ENCODE measurements around the gene DCTN5. TPM values are rescaled to one million over a fixed set of nuclear protein-coding genes. Genes with fewer than 3 reads are reported as not detected.
"Not testable (repeated sequence)": the region's sequence is repeated elsewhere in the genome, so short reads cannot be mapped to it uniquely, and the experiment has no call there.

The DCTN5 gene
- total RNA-seq, 5 donors from 2014 or later (not counting 1 experiment from before 2014, with no cell fraction given), result 49.8 to 68.7 (median 59.9) TPM

DNA sequence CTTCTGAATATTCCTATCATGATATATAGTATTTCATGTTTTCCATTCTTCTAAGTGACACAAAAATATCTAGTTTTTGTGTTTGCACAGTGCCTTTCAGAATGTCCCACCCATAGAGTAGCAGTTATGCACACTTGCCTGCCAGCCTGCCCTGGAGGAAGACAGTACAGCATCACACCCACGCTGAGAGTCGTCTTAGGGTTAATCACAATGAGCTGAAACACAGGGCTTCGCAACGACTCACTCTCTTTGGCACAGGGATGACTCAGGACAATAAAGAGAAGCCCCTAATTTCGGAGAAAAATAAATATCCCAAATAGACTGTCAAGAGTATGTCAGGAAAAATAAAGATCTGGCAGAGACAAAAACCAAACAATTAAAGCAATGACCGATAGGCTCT lies 33.5 kb upstream of the DCTN5 start:
- POLR2A ChIA-PET, result no interaction called here
- no peak overlapping the region for H3K4me3 ChIP-seq (ENCODE audit: control insufficient read depth in 1 of 2, extremely low read depth in 1 of 2, low read length in 1 of 2)
- Mint-ChIP-seq H3K27ac (no peak overlapping the region), H3K9me3 (no peaks in the 10 kb centered on the region), H3K4me1 (no peaks in the 10 kb centered on the region), H3K27me3 (no peaks in the 10 kb centered on the region), H3K36me3 (peaks cover 22% of the 10 kb centered on the region), H3K4me3 (no peak overlapping the region)
- H3K9me3 ChIP-seq, result no peaks in the 10 kb centered on the region
- H3K27me3 ChIP-seq (replicated peaks in 1 of 2; ENCODE audit: control insufficient read depth in 2 of 2, extremely low read depth in 1 of 2, insufficient read depth in 2 of 2, low read length in 1 of 2), result no peaks in the 10 kb centered on the region
- CTCF ChIA-PET, result no interaction called here
- H3K36me3 ChIP-seq (ENCODE audit: control insufficient read depth in 2 of 2, extremely low read depth in 1 of 2, insufficient read depth in 1 of 2, low read length in 1 of 2), result peaks cover 0 to 23% of the 10 kb centered on the region in 2 donors
- H3K27ac ChIP-seq (ENCODE audit: low read length), result no peak overlapping the region
- ATAC-seq (replicated peaks in 1 of 4), result no peak
- WGBS (ENCODE audit: insufficient coverage), result 98% methylated on average over 4 of the region's 6 CpGs
- no peak for DNase-seq
- H3K4me1 ChIP-seq (ENCODE audit: control insufficient read depth in 1 of 2, extremely low read depth in 1 of 2, insufficient read depth in 2 of 2, low read length in 2 of 2), result no peaks in the 10 kb centered on the region

DNA sequence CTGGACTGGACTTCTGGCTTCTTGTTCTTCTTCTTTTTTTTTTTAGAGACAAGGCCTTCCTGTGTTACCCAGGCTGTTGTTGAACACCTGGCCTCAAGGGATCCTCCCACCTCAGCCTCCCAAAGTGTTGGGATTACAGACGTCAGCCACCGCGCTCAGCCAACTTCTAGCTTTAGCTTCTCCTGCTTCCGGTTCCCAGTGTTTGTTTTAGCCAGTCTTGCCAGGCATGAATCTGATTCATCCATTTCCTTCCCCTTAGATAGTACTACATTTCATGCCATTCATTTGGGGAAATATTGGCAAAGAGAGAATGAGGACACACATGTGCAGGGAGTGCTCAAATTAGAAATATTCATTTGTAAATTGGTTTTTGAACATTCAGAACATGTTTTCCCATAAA lies 33.1 kb upstream of the DCTN5 start:
- CTCF ChIA-PET, result no interaction called here
- no peaks in the 10 kb centered on the region for H3K4me1 ChIP-seq (ENCODE audit: control insufficient read depth in 1 of 2, extremely low read depth in 1 of 2, insufficient read depth in 2 of 2, low read length in 2 of 2)
- H3K27me3 Mint-ChIP-seq, result no peaks in the 10 kb centered on the region
- no peaks in the 10 kb centered on the region for H3K9me3 ChIP-seq
- ATAC-seq (replicated peaks in 1 of 4) (no peak), DNase-seq (no peak)
- H3K9me3 Mint-ChIP-seq, result no peaks in the 10 kb centered on the region
- peaks cover 0 to 26% of the 10 kb centered on the region in 2 donors for H3K36me3 ChIP-seq (ENCODE audit: control insufficient read depth in 2 of 2, extremely low read depth in 1 of 2, insufficient read depth in 1 of 2, low read length in 1 of 2)
- no peak overlapping the region for H3K4me3 ChIP-seq (ENCODE audit: control insufficient read depth in 1 of 2, extremely low read depth in 1 of 2, low read length in 1 of 2)
- H3K27me3 ChIP-seq (replicated peaks in 1 of 2; ENCODE audit: control insufficient read depth in 2 of 2, extremely low read depth in 1 of 2, insufficient read depth in 2 of 2, low read length in 1 of 2), result no peaks in the 10 kb centered on the region
- H3K4me3 Mint-ChIP-seq, result no peak overlapping the region
- POLR2A ChIA-PET, result no interaction called here
- no peak overlapping the region for H3K27ac ChIP-seq (ENCODE audit: low read length)
- H3K27ac Mint-ChIP-seq, result no peak overlapping the region
- H3K36me3 Mint-ChIP-seq, result peaks cover 20% of the 10 kb centered on the region
- 94% methylated on average over 3 of the region's 4 CpGs for WGBS (ENCODE audit: insufficient coverage)
- no peaks in the 10 kb centered on the region for H3K4me1 Mint-ChIP-seq

DNA sequence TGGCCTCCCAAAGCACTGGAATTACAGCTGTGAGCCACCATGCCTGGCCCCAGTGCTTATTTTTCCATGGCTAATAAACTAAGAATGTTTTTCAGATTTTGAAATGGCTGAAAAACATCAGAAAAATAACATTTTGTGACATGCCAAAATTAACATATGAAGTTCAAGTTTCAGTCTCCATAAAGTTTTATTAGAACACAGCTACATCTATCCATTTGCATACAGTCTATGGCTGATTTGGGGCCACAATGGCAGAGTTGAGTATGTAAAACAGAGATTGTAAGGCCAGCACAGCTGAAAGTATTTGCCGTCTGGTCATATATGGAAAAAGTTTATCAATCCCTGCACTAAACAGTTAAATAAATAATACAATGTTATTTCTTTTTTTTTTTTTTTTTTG lies 31.3 kb upstream of the DCTN5 start:
- H3K4me3 ChIP-seq (ENCODE audit: control insufficient read depth in 1 of 2, extremely low read depth in 1 of 2, low read length in 1 of 2), result no peak overlapping the region
- no peaks in the 10 kb centered on the region for H3K9me3 ChIP-seq
- DNase-seq (no peak), ATAC-seq (replicated peaks in 1 of 4) (no peak)
- Mint-ChIP-seq H3K9me3 (no peaks in the 10 kb centered on the region), H3K27me3 (no peaks in the 10 kb centered on the region), H3K4me3 (no peak overlapping the region), H3K4me1 (no peaks in the 10 kb centered on the region), H3K36me3 (peaks cover 15% of the 10 kb centered on the region), H3K27ac (no peak overlapping the region)
- H3K27me3 ChIP-seq (replicated peaks in 1 of 2; ENCODE audit: control insufficient read depth in 2 of 2, extremely low read depth in 1 of 2, insufficient read depth in 2 of 2, low read length in 1 of 2), result no peaks in the 10 kb centered on the region
- H3K27ac ChIP-seq (ENCODE audit: low read length), result no peak overlapping the region
- WGBS (ENCODE audit: insufficient coverage), result no CpG with 5 or more reads among the region's 1 CpG
- ChIA-PET CTCF (interaction anchor here in 1 of 2 donors (0.5 kb wide), 1 partner anchor 93 kb away, joined by 9 read pairs; no protein-coding TSS in a partner anchor), POLR2A (no interaction called here)
- H3K4me1 ChIP-seq (ENCODE audit: control insufficient read depth in 1 of 2, extremely low read depth in 1 of 2, insufficient read depth in 2 of 2, low read length in 2 of 2), result no peaks in the 10 kb centered on the region
- peaks cover 0 to 31% of the 10 kb centered on the region in 2 donors for H3K36me3 ChIP-seq (ENCODE audit: control insufficient read depth in 2 of 2, extremely low read depth in 1 of 2, insufficient read depth in 1 of 2, low read length in 1 of 2)

DNA sequence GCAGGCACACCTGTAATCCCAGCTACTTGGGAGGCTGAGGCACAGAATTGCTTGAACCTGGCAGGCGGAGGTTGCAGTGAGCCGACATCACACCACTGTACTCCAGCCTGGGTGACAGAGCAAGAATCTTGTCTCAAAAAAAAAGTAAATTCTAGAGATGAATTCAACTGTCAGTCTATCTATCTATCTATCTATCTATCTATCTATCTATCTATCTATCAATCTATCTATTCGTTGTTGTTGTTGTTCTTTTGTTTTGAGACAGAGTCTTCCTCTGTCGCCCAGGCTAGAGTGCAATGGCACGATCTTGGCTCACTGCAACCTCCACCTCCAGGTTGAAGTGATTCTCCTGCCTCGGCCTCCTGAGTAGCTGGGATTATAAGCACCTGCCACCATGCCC lies 30.4 kb upstream of the DCTN5 start:
- ATAC-seq (replicated peaks in 1 of 4), result not testable (repeated sequence)
- WGBS (ENCODE audit: insufficient coverage), result no CpG with 5 or more reads among the region's 6 CpGs
- CTCF ChIA-PET, result interaction anchor here in 1 of 2 donors (0.6 kb wide), 1 partner anchor 53 kb away, joined by 4 read pairs; no protein-coding TSS in a partner anchor

DNA sequence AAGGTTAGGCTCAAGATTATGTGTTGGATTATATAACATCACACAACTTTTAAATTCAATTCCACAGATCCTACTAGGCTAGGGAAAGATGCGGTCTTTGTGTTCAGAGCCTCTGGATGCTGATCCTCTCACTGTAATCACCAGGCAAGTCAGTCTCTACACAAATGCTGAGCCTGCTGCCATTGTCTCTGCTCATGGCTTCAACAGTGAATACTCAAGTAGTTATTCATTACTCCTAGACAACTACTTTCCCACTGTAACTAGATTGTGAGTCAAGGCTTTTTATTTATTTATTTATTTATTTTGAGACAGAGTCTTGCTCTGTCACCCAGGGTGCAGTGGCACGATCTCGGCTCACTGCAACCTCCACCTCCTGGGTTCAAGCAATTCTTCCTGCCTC lies 29.3 kb upstream of the DCTN5 start:
- POLR2A ChIA-PET, result no interaction called here
- CTCF ChIA-PET, result interaction anchor here in 1 of 2 donors (0.7 kb wide), 1 partner anchor 436 kb away, joined by 3 read pairs; no protein-coding TSS in a partner anchor
- H3K9me3 ChIP-seq, result no peaks in the 10 kb centered on the region
- ATAC-seq (replicated peaks in 1 of 4), result no peak
- WGBS (ENCODE audit: insufficient coverage), result 100% methylated on average over 1 of the region's 3 CpGs
- H3K27ac Mint-ChIP-seq, result no peak overlapping the region
- peaks cover 21% of the 10 kb centered on the region for H3K36me3 Mint-ChIP-seq
- no peaks in the 10 kb centered on the region for H3K27me3 Mint-ChIP-seq
- no peak overlapping the region for H3K4me3 Mint-ChIP-seq
- no peaks in the 10 kb centered on the region for H3K9me3 Mint-ChIP-seq
- peaks cover 0 to 26% of the 10 kb centered on the region in 2 donors for H3K36me3 ChIP-seq (ENCODE audit: control insufficient read depth in 2 of 2, extremely low read depth in 1 of 2, insufficient read depth in 1 of 2, low read length in 1 of 2)
- H3K4me1 Mint-ChIP-seq, result no peaks in the 10 kb centered on the region
- H3K4me3 ChIP-seq (ENCODE audit: control insufficient read depth in 1 of 2, extremely low read depth in 1 of 2, low read length in 1 of 2), result no peak overlapping the region
- no peaks in the 10 kb centered on the region for H3K27me3 ChIP-seq (replicated peaks in 1 of 2; ENCODE audit: control insufficient read depth in 2 of 2, extremely low read depth in 1 of 2, insufficient read depth in 2 of 2, low read length in 1 of 2)
- H3K27ac ChIP-seq (ENCODE audit: low read length), result no peak overlapping the region
- no peaks in the 10 kb centered on the region for H3K4me1 ChIP-seq (ENCODE audit: control insufficient read depth in 1 of 2, extremely low read depth in 1 of 2, insufficient read depth in 2 of 2, low read length in 2 of 2)
- no peak for DNase-seq

More for the DNA sequence above, 30.4 kb upstream of the DCTN5 start:
- H3K27me3 ChIP-seq (replicated peaks in 1 of 2; ENCODE audit: control insufficient read depth in 2 of 2, extremely low read depth in 1 of 2, insufficient read depth in 2 of 2, low read length in 1 of 2); H3K27ac ChIP-seq (ENCODE audit: low read length); H3K27me3 Mint-ChIP-seq; H3K4me3 Mint-ChIP-seq; H3K27ac Mint-ChIP-seq; H3K4me1 ChIP-seq (ENCODE audit: control insufficient read depth in 1 of 2, extremely low read depth in 1 of 2, insufficient read depth in 2 of 2, low read length in 2 of 2); H3K4me1 Mint-ChIP-seq; H3K4me3 ChIP-seq (ENCODE audit: control insufficient read depth in 1 of 2, extremely low read depth in 1 of 2, low read length in 1 of 2); DNase-seq; H3K9me3 Mint-ChIP-seq; POLR2A ChIA-PET; H3K9me3 ChIP-seq: not testable (repeated sequence)
- peaks cover 0 to 26% of the 10 kb centered on the region in 2 donors for H3K36me3 ChIP-seq (ENCODE audit: control insufficient read depth in 2 of 2, extremely low read depth in 1 of 2, insufficient read depth in 1 of 2, low read length in 1 of 2)
- H3K36me3 Mint-ChIP-seq, result peaks cover 16% of the 10 kb centered on the region

DNA sequence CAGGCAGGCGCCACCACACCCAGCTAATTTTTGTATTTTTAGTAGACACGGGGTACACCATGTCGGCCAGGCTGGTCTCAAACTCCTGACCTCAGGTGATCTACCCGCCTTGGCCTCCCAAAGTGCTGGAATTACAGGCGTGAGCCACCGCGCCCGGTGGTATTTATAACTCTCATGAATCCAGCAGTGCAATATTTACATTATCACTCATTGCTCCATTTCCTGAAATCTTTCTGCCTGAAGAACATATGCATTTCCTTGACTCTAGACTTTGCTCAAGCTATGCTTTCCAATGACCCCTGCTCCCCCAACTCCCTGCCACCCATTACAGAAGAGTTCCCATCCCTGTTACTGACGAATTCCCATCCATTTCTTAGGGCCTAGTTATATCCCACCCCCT lies 25.5 kb upstream of the DCTN5 start:
- Mint-ChIP-seq H3K36me3 (peaks cover 34% of the 10 kb centered on the region), H3K4me1 (no peaks in the 10 kb centered on the region), H3K4me3 (no peak overlapping the region), H3K9me3 (no peaks in the 10 kb centered on the region), H3K27me3 (no peaks in the 10 kb centered on the region), H3K27ac (no peak overlapping the region)
- Histone ChIP-seq H3K9me3 (no peaks in the 10 kb centered on the region), H3K4me1 (ENCODE audit: control insufficient read depth in 1 of 2, extremely low read depth in 1 of 2, insufficient read depth in 2 of 2, low read length in 2 of 2) (no peaks in the 10 kb centered on the region), H3K27ac (ENCODE audit: low read length) (no peak overlapping the region), H3K4me3 (ENCODE audit: control insufficient read depth in 1 of 2, extremely low read depth in 1 of 2, low read length in 1 of 2) (no peak overlapping the region), H3K36me3 (ENCODE audit: control insufficient read depth in 2 of 2, extremely low read depth in 1 of 2, insufficient read depth in 1 of 2, low read length in 1 of 2) (peaks cover 7 to 34% of the 10 kb centered on the region in 2 donors), H3K27me3 (replicated peaks in 1 of 2; ENCODE audit: control insufficient read depth in 2 of 2, extremely low read depth in 1 of 2, insufficient read depth in 2 of 2, low read length in 1 of 2) (no peaks in the 10 kb centered on the region)
- no peak for ATAC-seq (replicated peaks in 1 of 4)
- ChIA-PET POLR2A (no interaction called here), CTCF (no interaction called here)
- WGBS (ENCODE audit: insufficient coverage), result 98% methylated on average over 6 of the region's 9 CpGs
- DNase-seq, result no peak

DNA sequence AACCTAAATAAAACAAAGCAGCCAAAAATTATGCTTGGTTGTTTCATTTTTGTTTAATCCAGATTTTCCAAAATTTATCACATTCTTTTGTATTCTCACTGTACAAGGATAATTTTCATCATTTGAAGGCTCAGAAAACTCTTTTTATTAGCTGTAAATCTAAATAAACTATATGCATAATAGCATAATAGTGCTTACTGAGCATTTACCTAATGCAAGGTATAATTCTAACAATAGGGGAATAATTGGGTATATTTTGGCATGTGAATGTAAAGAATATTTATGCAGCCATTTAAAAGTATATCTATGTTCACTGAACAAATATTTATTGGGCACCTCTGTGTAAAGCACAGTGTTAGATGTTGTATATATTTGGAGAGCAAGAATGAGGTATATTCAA lies 17.2 kb upstream of the DCTN5 start:
- H3K36me3 ChIP-seq (ENCODE audit: control insufficient read depth in 2 of 2, extremely low read depth in 1 of 2, insufficient read depth in 1 of 2, low read length in 1 of 2), result peaks cover 7 to 46% of the 10 kb centered on the region in 2 donors
- peaks cover 52% of the 10 kb centered on the region for H3K36me3 Mint-ChIP-seq
- POLR2A ChIA-PET, result no interaction called here

More for the DNA sequence above, 17.2 kb upstream of the DCTN5 start:
- H3K9me3 Mint-ChIP-seq, result no peaks in the 10 kb centered on the region
- Histone ChIP-seq H3K4me1 (ENCODE audit: control insufficient read depth in 1 of 2, extremely low read depth in 1 of 2, insufficient read depth in 2 of 2, low read length in 2 of 2) (no peaks in the 10 kb centered on the region), H3K27ac (ENCODE audit: low read length) (no peak overlapping the region), H3K9me3 (no peaks in the 10 kb centered on the region), H3K27me3 (replicated peaks in 1 of 2; ENCODE audit: control insufficient read depth in 2 of 2, extremely low read depth in 1 of 2, insufficient read depth in 2 of 2, low read length in 1 of 2) (no peaks in the 10 kb centered on the region), H3K4me3 (ENCODE audit: control insufficient read depth in 1 of 2, extremely low read depth in 1 of 2, low read length in 1 of 2) (no peak overlapping the region)
- no peak overlapping the region for H3K27ac Mint-ChIP-seq
- no peak for ATAC-seq (replicated peaks in 1 of 4)
- H3K4me3 Mint-ChIP-seq, result no peak overlapping the region
- no peaks in the 10 kb centered on the region for H3K27me3 Mint-ChIP-seq
- CTCF ChIA-PET, result no interaction called here
- H3K4me1 Mint-ChIP-seq, result no peaks in the 10 kb centered on the region
- no peak for DNase-seq

Measured in T-cell (primary cell).